Measurements from ENCODE around the gene C1orf122. TPM values are rescaled to one million over a fixed set of nuclear protein-coding genes. Genes with fewer than 3 reads are reported as not detected.

The C1orf122 gene
- total RNA-seq, 2 experiments from 2014 or later = 10.9 to 13.2 TPM

DNA sequence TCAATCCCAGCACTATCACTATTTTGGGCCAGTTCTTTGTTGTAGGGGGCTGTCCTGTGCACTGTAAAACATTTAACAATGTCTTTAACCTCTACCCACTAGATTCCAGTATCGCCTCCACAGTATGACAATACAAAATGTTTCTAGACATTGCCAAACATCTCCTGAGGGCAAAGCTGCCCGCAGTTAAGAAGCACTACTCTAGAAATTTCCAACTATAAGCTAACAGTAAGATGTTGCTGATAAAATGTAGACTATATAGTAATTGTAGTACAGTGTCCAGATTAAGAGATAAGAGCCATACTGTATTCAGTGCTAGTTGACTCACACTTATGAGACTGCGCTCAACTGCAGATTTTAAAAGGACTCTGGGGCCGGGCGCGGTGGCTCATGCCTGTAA, 46.8 kb downstream of the C1orf122 start:
- no peaks in the 10 kb centered on the region for H3K27me3 ChIP-seq (ENCODE audit: control insufficient read depth in 1 of 2, insufficient read depth in 2 of 2, low read length in 2 of 2)
- intact Hi-C loops (cut with DNase I, micrococcal nuclease) = no loop called here
- H3K36me3 ChIP-seq (ENCODE audit: insufficient read depth, low read length) = peaks cover 31% of the 10 kb centered on the region
- Mint-ChIP-seq H3K9me3 (no peaks in the 10 kb centered on the region), H3K4me3 (no peak overlapping the region), H3K27ac (no peak overlapping the region), H3K36me3 (ENCODE audit: low read depth) (peaks cover 45% of the 10 kb centered on the region), H3K27me3 (no peaks in the 10 kb centered on the region), H3K4me1 (ENCODE audit: low read depth) (peaks cover 55% of the 10 kb centered on the region)
- H3K4me1 ChIP-seq (ENCODE audit: insufficient read depth, low read length) = peaks cover 28% of the 10 kb centered on the region
- ChIA-PET CTCF (no interaction called here), POLR2A (no interaction called here)
- TF ChIP-seq, protein P1, sequence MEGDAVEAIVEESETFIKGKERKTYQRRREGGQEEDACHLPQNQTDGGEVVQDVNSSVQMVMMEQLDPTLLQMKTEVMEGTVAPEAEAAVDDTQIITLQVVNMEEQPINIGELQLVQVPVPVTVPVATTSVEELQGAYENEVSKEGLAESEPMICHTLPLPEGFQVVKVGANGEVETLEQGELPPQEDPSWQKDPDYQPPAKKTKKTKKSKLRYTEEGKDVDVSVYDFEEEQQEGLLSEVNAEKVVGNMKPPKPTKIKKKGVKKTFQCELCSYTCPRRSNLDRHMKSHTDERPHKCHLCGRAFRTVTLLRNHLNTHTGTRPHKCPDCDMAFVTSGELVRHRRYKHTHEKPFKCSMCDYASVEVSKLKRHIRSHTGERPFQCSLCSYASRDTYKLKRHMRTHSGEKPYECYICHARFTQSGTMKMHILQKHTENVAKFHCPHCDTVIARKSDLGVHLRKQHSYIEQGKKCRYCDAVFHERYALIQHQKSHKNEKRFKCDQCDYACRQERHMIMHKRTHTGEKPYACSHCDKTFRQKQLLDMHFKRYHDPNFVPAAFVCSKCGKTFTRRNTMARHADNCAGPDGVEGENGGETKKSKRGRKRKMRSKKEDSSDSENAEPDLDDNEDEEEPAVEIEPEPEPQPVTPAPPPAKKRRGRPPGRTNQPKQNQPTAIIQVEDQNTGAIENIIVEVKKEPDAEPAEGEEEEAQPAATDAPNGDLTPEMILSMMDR (IDR thresholded peaks at IDR 0.05) = no peak
- no peak for ATAC-seq (ENCODE audit: poor library complexity)
- no peak overlapping the region for H3K27ac ChIP-seq (ENCODE audit: low read depth in 1 of 2, low read length in 2 of 2)
- no peak for DNase-seq
- H3K9me3 ChIP-seq (ENCODE audit: control insufficient read depth in 1 of 2, insufficient read depth in 1 of 2, low read length in 2 of 2) = no peaks in the 10 kb centered on the region
- no peak overlapping the region for H3K4me3 ChIP-seq (ENCODE audit: low read length)

Other genes starting within 250 kb of the C1orf122 start
- 10 to 100 TPM; 43.4 to 44.5 TPM for gene GNL2, start 211.9 kb upstream of the C1orf122 start, total RNA-seq
- not detected for gene RSPO1, start 172.9 kb upstream of the C1orf122 start, total RNA-seq
- gene CDCA8, start 115.3 kb upstream of the C1orf122 start, total RNA-seq = under 1 TPM; 0.25 to 0.36 TPM
- gene EPHA10, start 42.7 kb upstream of the C1orf122 start, total RNA-seq = not detected
- gene MANEAL, start 13.9 kb upstream of the C1orf122 start, total RNA-seq = under 1 TPM; 0.33 to 0.53 TPM
- 10 to 100 TPM; 31.1 to 31.2 TPM for gene YRDC, start 418 bp downstream of the C1orf122 start, total RNA-seq
- gene MTF1, start 51.8 kb downstream of the C1orf122 start, total RNA-seq = 10 to 100 TPM; 28.1 to 31.2 TPM
- gene INPP5B, start 139.3 kb downstream of the C1orf122 start, total RNA-seq = 10 to 100 TPM; 11.7 to 12.7 TPM
- 10 to 100 TPM; 40.5 to 42.5 TPM for gene SF3A3, start 182.2 kb downstream of the C1orf122 start, total RNA-seq
- 1 to 10 TPM; 3.4 to 3.7 TPM for gene FHL3, start 197.7 kb downstream of the C1orf122 start, total RNA-seq
- gene UTP11, start 204.9 kb downstream of the C1orf122 start, total RNA-seq = 1 to 10 TPM; 8.7 to 9.4 TPM
- under 1 TPM; 0.22 to 0.27 TPM for gene POU3F1, start 239.0 kb downstream of the C1orf122 start, total RNA-seq

Measured in CD4-positive, alpha-beta T cell (primary cell).